H54 (cell line): ENCODE data around the gene ZFHX3.

ENCODE experiments used
- DNase-seq: peaks from one replicate; pipeline ENCODE4 v3.0.0; 2011; ENCODE audit warnings: low spot score, mixed read lengths; ENCODE audit not compliant: insufficient read length
- FAIRE-seq: peaks from 3 replicates; lab custom pipeline; 2011; peaks lifted over from hg19 to GRCh38; lab: Jason Lieb, UNC
- POLR2A ChIP-seq: IDR thresholded peaks from 2 replicates; pipeline ENCODE4 v1.6.1; 2011; ENCODE audit warnings: low read depth, mild to moderate bottlenecking, low read length

Gene ZFHX3

DNA sequence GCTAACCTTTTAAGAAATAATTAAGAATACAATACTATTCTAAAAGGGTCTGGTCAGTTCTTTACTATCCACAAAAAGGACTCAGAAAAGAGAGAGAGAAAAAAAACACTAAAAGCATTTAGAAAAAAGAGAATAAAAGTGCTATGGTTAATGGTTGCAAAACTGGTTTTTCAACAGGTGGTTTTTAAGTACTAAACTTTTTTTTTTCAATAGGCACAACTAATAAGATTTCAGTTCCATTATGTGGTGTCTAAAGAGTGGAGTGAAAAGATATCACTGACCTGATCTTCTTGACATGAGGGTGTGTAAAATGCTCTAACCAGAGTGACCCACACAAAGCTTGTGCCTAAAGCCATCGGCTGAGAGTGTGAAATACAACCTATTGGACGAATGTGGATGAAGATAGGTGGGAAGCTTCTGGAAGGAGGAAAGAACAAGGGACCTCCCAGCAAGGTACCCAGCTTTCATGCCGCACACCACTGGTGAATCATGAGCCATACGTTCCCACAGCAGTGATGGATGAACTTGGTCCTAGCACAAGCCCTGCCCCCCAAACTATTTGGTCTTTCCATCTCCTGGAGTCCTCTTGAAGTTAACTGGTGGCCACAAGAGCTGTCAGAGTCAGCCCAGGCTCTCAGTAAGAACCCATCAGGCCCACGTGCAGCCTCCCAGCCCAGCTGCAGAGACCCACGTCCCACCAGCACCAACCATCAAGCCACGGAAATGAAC, 103.0 kb downstream of the ZFHX3 start:
- FAIRE-seq (no peak), DNase-seq (no peak)
- no peak for TF ChIP-seq POLR2A

DNA sequence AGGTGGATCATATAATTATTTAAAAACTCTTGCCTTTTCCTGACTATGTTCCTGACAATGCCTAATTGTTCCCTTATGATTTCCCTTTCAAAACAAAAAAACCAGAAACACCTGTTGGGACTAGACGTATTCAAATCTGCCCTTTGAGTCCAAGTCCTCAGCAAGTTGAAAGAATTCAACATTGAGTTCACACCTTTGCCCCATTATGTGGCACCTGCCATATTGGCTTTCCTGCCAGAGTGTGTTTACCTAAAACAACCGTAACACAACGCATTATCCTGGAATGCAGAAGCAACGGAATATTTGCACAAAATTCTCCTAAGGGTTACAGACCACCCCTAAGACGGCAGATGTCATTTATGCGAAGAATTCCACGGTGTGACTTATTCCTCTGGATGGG, 105.9 kb downstream of the ZFHX3 start:
- no peak for FAIRE-seq
- no peak for TF ChIP-seq POLR2A
- DNase-seq, result no peak

DNA sequence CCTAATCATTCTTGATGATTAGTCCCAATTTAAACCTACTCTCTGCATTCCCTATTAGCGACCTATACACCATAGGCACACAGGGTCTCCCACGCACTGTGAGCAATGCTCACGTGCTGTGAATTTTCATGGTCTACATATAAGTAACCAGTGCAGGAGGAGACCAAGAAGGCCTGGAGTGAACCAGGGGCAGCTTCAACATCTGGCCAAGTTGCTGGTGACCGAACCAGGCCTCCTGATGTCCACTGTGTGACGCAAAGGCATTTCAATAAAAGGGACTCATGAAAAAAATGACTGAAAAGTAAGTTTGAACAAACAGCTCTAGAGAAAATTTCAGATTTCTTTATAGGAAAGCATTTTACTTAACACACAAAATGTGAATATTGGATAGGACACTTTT, 107.0 kb downstream of the ZFHX3 start:
- DNase-seq (no peak), FAIRE-seq (no peak)
- TF ChIP-seq POLR2A, result no peak

DNA sequence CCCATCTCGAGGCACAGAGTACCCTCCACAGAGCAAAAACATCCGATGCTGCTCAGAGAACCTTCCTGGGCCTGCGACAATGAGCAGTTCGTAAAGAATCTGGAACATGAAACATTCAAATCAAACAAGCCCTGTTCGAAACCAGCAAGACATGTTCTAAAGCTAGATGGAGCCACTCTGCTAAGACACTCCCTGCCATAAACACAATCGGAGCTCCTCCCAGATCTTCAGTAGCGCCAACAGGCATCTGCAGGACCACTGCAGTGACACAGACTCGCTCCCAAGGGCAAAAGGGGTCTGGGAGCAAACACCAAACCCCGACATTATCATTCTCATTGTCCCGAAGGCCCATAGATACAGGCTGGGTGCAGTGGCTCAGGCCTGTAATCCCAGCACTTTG, 108.7 kb downstream of the ZFHX3 start:
- FAIRE-seq (no peak), DNase-seq (no peak)
- TF ChIP-seq POLR2A, result no peak

DNA sequence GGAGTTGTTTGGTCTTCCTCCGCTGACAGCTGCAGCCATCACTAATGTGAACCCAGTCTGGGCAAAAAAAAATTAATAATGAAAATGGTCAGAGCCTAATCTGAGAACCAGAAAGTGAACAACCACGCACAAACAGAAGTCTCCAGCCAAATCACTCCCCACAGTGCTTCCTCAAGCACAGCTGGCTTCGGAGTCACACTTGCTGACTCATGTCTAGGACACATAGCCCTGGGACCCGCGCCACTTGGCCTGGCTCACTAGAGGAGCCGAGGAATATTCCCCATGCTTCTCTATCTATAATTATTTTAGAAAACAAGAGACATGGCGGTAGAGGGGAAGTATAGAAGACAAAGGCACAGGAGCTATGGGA, 109.1 kb downstream of the ZFHX3 start:
- TF ChIP-seq POLR2A, result no peak
- DNase-seq, result peak; percentile 47
- no peak for FAIRE-seq

DNA sequence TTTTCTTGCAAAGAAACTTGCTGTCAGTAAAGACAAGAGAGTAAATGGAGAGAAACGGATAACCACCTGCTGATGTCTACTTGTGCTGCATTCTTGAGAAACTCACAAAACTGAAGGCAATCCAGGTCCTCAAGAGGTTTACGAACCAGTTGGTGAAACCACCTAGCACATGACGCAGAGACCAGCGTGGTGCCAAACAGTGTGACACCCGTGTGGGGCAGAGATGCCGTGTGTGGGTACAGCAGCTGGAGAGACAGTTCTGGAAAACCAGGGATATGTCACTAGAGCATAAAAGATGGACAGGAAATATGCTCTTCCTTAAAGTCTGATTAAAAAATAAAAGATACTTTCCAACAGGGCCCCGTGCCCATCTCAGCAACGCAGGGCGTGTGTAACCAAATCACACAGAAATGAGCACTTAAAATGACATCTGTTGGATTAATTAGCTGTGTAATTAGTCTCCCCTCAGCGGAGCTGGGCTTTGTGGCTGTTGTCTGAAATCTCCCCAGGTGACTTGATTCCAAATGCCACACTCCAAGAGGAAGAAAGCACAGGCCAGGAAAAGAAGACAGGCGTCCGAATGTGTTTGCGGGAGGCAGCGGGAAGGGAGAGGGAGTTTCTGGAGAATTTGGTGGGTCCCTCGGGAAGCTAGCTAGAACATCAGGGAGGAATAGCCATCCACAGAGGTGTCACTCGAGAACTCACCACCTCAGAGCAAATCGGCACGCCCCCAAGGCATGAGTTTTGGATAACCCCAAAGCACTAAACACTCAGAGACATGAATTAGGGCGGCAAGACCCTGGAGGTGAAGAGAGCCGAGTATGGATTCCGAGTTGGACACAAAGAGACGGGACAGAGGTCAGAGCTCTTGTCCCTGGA, 109.8 kb downstream of the ZFHX3 start:
- no peak for FAIRE-seq
- no peak for TF ChIP-seq POLR2A
- no peak for DNase-seq

DNA sequence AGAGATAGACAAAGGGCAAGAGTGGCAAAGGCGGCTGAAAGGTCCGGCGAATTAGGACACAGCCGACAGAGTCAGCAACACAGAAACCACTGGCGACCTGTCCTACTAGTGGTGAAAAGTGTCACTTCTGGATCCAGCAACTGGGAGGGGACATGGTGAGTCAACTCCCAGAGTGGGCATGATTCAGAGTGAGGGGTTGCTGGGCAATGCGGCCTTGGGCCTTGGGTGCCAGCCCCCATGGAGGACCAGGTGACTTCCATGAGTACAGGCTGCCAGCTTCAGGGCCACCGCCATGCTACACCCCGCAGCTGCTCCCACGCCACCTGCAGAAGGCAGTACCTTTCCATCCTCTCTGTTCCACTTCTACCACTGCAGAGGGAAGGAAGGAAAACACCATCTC, 110.6 kb downstream of the ZFHX3 start:
- no peak for TF ChIP-seq POLR2A
- FAIRE-seq (no peak), DNase-seq (no peak)

DNA sequence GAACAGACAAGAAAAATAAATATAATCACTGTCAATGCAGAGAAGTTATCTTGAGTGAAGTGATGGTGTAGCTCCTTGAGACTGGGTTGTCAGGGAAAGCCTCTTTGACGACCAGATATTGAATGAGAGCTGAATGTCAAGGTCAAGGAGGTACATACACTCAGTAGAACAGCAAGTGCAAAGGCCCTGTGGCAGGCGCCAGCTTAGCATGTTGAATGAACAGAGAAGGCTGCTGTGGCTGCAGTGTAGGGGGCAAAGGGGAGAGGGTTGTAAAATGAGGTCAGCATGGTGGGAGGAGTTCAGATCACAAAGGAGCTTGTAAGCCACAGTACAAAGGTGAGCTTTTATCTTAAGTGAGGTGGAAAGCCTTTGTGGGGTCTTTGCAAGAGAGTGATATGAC, 111.5 kb downstream of the ZFHX3 start:
- DNase-seq, result no peak
- no peak for TF ChIP-seq POLR2A
- FAIRE-seq, result no peak

DNA sequence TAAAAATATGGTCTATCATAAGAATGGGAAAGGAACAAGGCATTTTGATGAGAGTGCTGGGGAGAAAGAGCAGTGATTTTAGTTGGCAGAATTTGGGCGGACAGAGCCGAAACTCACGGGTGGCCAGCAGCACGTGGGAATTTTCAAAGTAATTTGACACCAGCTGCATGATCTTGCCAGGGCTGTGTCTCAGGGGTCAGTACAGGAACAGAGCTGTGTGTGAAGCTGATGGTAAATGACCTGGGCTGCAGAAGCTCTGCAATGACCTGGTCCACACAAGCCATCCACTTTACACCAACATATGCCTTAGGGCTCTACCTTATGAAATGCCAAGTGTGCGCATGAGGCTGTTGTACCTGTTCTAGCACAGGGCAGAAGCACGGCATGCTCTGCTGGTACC, 112.0 kb downstream of the ZFHX3 start:
- no peak for DNase-seq
- FAIRE-seq, result no peak
- no peak for TF ChIP-seq POLR2A

DNA sequence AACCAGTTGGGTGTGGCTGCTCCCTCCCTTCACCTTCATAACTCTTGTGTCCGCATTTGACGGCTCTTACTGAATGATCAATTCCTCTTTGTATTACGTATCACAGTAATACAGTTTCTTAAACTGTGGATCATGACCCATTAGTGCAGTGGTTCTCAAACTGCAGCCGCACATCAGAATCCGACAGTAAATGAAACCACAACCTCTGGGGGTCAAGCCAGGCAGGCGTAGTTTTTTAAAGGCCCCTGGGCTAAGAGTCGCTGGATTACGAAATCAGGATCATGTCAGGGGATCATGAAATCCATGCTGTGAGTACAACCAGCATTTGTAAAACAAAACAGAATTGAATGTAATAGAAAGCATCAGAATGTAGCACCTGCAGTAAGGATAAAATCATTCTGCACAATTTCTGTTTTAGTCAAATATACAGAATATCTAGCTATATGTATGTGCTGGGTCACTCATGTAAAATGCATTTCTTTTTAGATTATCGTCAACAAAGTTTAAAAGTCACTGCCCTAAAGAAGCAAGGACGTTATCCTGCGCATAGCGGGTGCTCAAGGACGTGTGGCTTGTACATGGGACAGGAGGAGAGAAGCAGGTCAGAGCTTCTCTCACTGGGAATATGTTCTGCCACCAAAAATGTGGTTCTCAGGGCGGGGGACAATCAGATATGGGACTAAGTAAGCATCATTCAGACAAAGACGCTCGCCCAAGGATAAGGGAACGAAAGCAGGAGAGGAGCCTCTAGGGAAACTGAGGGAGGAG, 113.1 kb downstream of the ZFHX3 start:
- FAIRE-seq (no peak), DNase-seq (no peak)
- TF ChIP-seq POLR2A, result no peak

DNA sequence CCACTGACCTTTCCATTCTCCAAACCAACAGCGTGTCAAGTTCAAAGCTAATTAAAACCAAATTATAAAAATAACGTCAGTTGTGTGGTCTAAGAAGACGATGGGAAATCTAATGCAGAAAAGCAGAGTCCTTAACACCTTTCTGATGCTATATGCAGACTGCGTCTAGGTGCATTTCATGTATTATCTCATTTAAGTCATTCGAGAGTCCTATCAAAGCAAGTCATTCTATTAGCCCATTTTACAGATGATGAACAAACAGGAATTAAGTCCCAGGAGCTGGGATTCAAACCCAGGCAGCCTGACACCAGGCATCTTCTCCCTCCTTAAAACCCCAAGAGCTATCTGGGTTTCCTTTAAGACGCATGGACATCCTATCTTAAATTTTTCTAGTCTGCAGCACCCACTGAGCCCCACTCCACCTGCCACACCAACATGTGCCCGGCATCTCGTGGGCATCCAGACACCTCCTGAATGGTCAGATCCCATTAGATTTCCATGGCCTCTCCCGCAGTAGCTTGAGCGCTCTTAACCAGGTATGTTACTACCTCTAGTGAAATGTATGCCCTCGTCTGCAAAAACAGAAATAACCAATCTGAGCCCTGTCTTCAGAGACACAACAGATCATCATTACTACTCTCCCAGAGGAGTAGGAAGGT, 115.1 kb downstream of the ZFHX3 start:
- FAIRE-seq (no peak), DNase-seq (no peak)
- TF ChIP-seq POLR2A, result no peak

DNA sequence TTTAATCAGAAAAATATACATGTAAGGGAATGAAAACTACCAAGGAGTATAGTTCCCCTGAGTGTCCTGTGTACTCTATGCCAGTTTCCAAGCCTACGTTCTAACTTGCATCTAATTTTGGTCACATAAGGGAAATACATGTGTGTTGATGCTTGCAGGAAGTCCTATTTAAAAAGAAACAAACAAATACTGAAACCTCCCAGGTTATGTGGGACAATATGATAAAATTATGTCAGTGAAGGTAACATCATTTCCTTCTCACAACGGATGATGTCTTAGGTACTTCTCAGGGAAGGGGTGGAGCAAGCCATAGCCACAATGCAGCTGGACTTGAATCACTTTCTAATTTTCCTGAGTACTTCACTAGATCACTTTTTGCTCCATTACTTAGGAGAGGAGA, 115.9 kb downstream of the ZFHX3 start:
- DNase-seq (no peak), FAIRE-seq (no peak)
- TF ChIP-seq POLR2A, result no peak

DNA sequence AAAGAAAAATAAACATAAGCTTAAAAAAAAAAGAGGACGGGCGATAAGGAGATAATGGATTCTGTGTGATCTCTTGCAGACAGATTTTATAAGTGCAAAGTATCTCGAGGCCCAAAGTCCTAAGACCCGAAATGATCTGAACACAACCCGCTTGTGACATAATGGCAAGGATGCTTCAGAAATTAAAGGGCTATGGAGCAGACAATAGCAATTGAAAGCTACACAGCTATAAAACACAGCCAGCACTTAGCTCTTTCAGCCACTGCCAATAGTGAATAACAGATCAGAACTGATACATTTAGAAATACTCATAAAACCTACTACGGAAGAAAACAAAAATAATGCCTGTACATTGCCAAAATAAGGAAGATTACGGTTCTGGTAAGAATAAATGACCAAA, 117.5 kb downstream of the ZFHX3 start:
- FAIRE-seq (no peak), DNase-seq (no peak)
- TF ChIP-seq POLR2A, result no peak
